ENCODE measurements around the gene FPR2. TPM values are rescaled to one million over a fixed set of nuclear protein-coding genes. Genes with fewer than 3 reads are reported as not detected.

FPR2 gene
- not detected in 2 replicates for total RNA-seq
- long read RNA-seq, result 0 reads

GRCh38 chr19:51760697-51761356 lies at the start of gene FPR2:
Gene FPR2, plus strand, starts transcription at chr19:51761180. Its CDS starts 7,479 bp downstream, at chr19:51768659.
- Mint-ChIP-seq H3K4me1 (ENCODE audit: unreplicated experiment) (no peaks in the 10 kb centered on the region), H3K9me3 (ENCODE audit: unreplicated experiment) (peaks cover 21% of the 10 kb centered on the region), H3K27ac (ENCODE audit: unreplicated experiment) (no peak within 1 kb of the TSS), H3K4me3 (ENCODE audit: unreplicated experiment) (no peak within 1 kb of the TSS), H3K36me3 (ENCODE audit: unreplicated experiment) (peaks cover 2% of the 10 kb centered on the region), H3K27me3 (ENCODE audit: unreplicated experiment) (no peaks in the 10 kb centered on the region)
- no peak for DNase-seq (ENCODE audit: extremely low spot score, unreplicated experiment)
- TF ChIP-seq CTCF (IDR thresholded peaks at IDR 0.05), result no peak

GRCh38 chr19:51711702-51712101 lies 49.3 kb upstream of the FPR2 start:
- no peak for TF ChIP-seq CTCF (IDR thresholded peaks at IDR 0.05)
- no peaks in the 10 kb centered on the region for H3K9me3 Mint-ChIP-seq (ENCODE audit: unreplicated experiment)
- H3K4me3 Mint-ChIP-seq (ENCODE audit: unreplicated experiment), result no peak overlapping the region
- no peak for DNase-seq (ENCODE audit: extremely low spot score, unreplicated experiment)
- peaks cover 1% of the 10 kb centered on the region for H3K4me1 Mint-ChIP-seq (ENCODE audit: unreplicated experiment)
- H3K36me3 Mint-ChIP-seq (ENCODE audit: unreplicated experiment), result peaks cover 7% of the 10 kb centered on the region
- H3K27me3 Mint-ChIP-seq (ENCODE audit: unreplicated experiment), result peaks cover 13% of the 10 kb centered on the region
- no peak overlapping the region for H3K27ac Mint-ChIP-seq (ENCODE audit: unreplicated experiment)

- Mint-ChIP-seq H3K27me3 (ENCODE audit: unreplicated experiment) (peaks cover 14% of the 10 kb centered on the region), H3K9me3 (ENCODE audit: unreplicated experiment) (no peaks in the 10 kb centered on the region), H3K27ac (ENCODE audit: unreplicated experiment) (no peak overlapping the region), H3K36me3 (ENCODE audit: unreplicated experiment) (peaks cover under 1% of the 10 kb centered on the region), H3K4me1 (ENCODE audit: unreplicated experiment) (peaks cover 1% of the 10 kb centered on the region), H3K4me3 (ENCODE audit: unreplicated experiment) (no peak overlapping the region)
- TF ChIP-seq CTCF (IDR thresholded peaks at IDR 0.05), result peak; percentile 48
- no peak for DNase-seq (ENCODE audit: extremely low spot score, unreplicated experiment)
Measured at GRCh38 chr19:51712461-51713081, 48.4 kb upstream of the FPR2 start.

- H3K4me1 Mint-ChIP-seq (ENCODE audit: unreplicated experiment), result peaks cover 1% of the 10 kb centered on the region
- H3K36me3 Mint-ChIP-seq (ENCODE audit: unreplicated experiment), result no peaks in the 10 kb centered on the region
- peaks cover 23% of the 10 kb centered on the region for H3K27me3 Mint-ChIP-seq (ENCODE audit: unreplicated experiment)
- H3K27ac Mint-ChIP-seq (ENCODE audit: unreplicated experiment), result no peak overlapping the region
- TF ChIP-seq CTCF (IDR thresholded peaks at IDR 0.05), result no peak
- H3K9me3 Mint-ChIP-seq (ENCODE audit: unreplicated experiment), result no peaks in the 10 kb centered on the region
- DNase-seq (ENCODE audit: extremely low spot score, unreplicated experiment), result no peak
- no peak overlapping the region for H3K4me3 Mint-ChIP-seq (ENCODE audit: unreplicated experiment)
Measured at GRCh38 chr19:51713319-51714285, 47.4 kb upstream of the FPR2 start.

Data from osteocyte (in vitro differentiated cells).